ENCODE results near the gene SLC39A3.

GRCh38 chr19:2736550-2737190 lies 3.1 kb downstream of the SLC39A3 start:
- TF ChIP-seq EZH2 (IDR thresholded peaks at IDR 0.05) (no peak), POLR2AphosphoS5 (IDR thresholded peaks at IDR 0.05; ENCODE audit: borderline replicate concordance, low read depth, low read length) (no peak)

Data from SK-N-MC (cell line).